Loucy (cell line): ENCODE results near the gene PAK1.

Source experiments
- EZH2phosphoT487 ChIP-seq: fragments of 200-600 bp; IDR thresholded peaks from 2 replicates; pipeline ENCODE4 v1.6.1; 2018; ENCODE audit warnings: antibody characterized with exemption, mild to moderate bottlenecking, moderate library complexity, borderline replicate concordance
- TF ChIP-seq, protein P1 (sequence below): fragments of 200-600 bp; sonication (generic); conservative IDR thresholded peaks from 2 replicates; pipeline ENCODE4 v1.5.1; 2014; ENCODE audit warnings: mild to moderate bottlenecking, antibody characterized with exemption, low read length

DNA sequence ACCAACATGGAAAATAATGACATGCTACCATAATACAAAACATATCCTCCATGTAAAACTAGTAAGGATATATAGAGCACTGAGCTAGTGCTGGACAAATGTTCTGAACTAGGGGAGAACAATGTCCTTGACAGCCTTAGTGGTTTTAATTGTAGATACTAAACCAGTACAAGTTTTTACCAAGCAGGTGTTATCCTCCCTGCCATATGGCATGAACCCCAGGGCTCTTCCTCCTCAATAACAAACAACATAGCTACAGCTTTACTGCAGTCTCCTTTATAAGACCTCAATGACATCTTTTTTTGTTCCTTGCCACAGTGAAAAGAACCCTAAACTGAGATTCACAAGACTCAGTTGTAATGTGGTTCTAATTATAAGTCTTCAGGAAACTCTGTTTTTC lies 102.2 kb downstream of the PAK1 start:
- TF ChIP-seq, protein P1, sequence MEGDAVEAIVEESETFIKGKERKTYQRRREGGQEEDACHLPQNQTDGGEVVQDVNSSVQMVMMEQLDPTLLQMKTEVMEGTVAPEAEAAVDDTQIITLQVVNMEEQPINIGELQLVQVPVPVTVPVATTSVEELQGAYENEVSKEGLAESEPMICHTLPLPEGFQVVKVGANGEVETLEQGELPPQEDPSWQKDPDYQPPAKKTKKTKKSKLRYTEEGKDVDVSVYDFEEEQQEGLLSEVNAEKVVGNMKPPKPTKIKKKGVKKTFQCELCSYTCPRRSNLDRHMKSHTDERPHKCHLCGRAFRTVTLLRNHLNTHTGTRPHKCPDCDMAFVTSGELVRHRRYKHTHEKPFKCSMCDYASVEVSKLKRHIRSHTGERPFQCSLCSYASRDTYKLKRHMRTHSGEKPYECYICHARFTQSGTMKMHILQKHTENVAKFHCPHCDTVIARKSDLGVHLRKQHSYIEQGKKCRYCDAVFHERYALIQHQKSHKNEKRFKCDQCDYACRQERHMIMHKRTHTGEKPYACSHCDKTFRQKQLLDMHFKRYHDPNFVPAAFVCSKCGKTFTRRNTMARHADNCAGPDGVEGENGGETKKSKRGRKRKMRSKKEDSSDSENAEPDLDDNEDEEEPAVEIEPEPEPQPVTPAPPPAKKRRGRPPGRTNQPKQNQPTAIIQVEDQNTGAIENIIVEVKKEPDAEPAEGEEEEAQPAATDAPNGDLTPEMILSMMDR = no peak
- TF ChIP-seq EZH2phosphoT487 = no peak
